Activated CD4-positive, alpha-beta T cell treated with anti-CD3 and anti-CD28 coated beads for 36 hours (primary cell): Measurements from ENCODE around the gene PRKN. TPM values are rescaled to one million over a fixed set of nuclear protein-coding genes. Genes with fewer than 3 reads are reported as not detected.

ENCODE experiments used
- ATAC-seq: fragments of 200-7000 bp; cut with Tn5 transposase; one replicate; pipeline ENCODE4 v1.10.0; 2021; ENCODE audit warnings: mild to moderate bottlenecking, moderate library complexity
- CTCF ChIA-PET: fragments of 350-600 bp; sonication (Branson Sonifier 250); formaldehyde crosslinking; loops from one replicate; lab custom pipeline; 2021; ENCODE audit warnings: antibody characterized with exemption; lab: Charles Lee
- POLR2A ChIA-PET: fragments of 350-600 bp; sonication (Branson Sonifier 250); formaldehyde crosslinking; loops from one replicate; lab custom pipeline; 2021; ENCODE audit warnings: antibody characterized with exemption, inconsistent platforms; lab: Charles Lee
- DNase-seq: peaks from one replicate; pipeline ENCODE4 v3.0.0-alpha.2; 2020
- H3K27ac Mint-ChIP-seq: one replicate; pipeline ENCODE4 v1.8.0; 2021; ENCODE audit warnings: mixed read lengths
- H3K27me3 Mint-ChIP-seq: one replicate; pipeline ENCODE4 v1.8.0; 2021; ENCODE audit warnings: mixed read lengths
- H3K36me3 Mint-ChIP-seq: one replicate; pipeline ENCODE4 v1.8.0; 2021; ENCODE audit warnings: low read depth, mixed read lengths
- H3K4me1 Mint-ChIP-seq: one replicate; pipeline ENCODE4 v1.8.0; 2021; ENCODE audit warnings: mixed read lengths
- H3K4me3 Mint-ChIP-seq: one replicate; pipeline ENCODE4 v1.8.0; 2021; ENCODE audit warnings: mild to moderate bottlenecking, moderate library complexity, mixed read lengths
- H3K9me3 Mint-ChIP-seq: one replicate; pipeline ENCODE4 v1.8.0; 2021; ENCODE audit warnings: low read depth, mixed read lengths
- intact Hi-C, 2 experiments: fragments of 100-400 bp; cut with DNase I in 1 of 2; cut with micrococcal nuclease in 1 of 2; formaldehyde crosslinking; loops; one replicate each; pipeline versions ENCODE4 v1.14.2 to v1.15.1; 2022 to 2024; cut with DNase I, micrococcal nuclease
- total RNA-seq, 2 experiments: library from RNA; stranded (reverse); gene quantifications; one replicate each; pipeline ENCODE4 v1.2.3, GENCODE V29; 2021

Gene PRKN
- total RNA-seq, 2 experiments from 2014 or later = 0.56 to 0.87 TPM

GRCh38 chr6:161489626-161490306, 1237.8 kb downstream of the PRKN start:
- no peak overlapping the region for H3K4me3 Mint-ChIP-seq
- H3K27me3 Mint-ChIP-seq = no peaks in the 10 kb centered on the region
- no peak overlapping the region for H3K27ac Mint-ChIP-seq
- intact Hi-C loops = no loop called here
- H3K4me1 Mint-ChIP-seq = no peaks in the 10 kb centered on the region
- no peaks in the 10 kb centered on the region for H3K36me3 Mint-ChIP-seq
- ATAC-seq = no peak
- H3K9me3 Mint-ChIP-seq = peaks cover 6% of the 10 kb centered on the region
- POLR2A ChIA-PET = no interaction called here
- no peak for DNase-seq
- CTCF ChIA-PET = no interaction called here

GRCh38 chr6:161487694-161488093, 1239.9 kb downstream of the PRKN start:
- H3K4me3 Mint-ChIP-seq = no peak overlapping the region
- no peak overlapping the region for H3K27ac Mint-ChIP-seq
- ChIA-PET POLR2A (no interaction called here), CTCF (no interaction called here)
- H3K36me3 Mint-ChIP-seq = no peaks in the 10 kb centered on the region
- no peaks in the 10 kb centered on the region for H3K27me3 Mint-ChIP-seq
- peaks cover 3% of the 10 kb centered on the region for H3K9me3 Mint-ChIP-seq
- ATAC-seq (no peak), DNase-seq (no peak)
- intact Hi-C loops = no loop called here
- no peaks in the 10 kb centered on the region for H3K4me1 Mint-ChIP-seq

GRCh38 chr6:161487217-161487531, 1240.4 kb downstream of the PRKN start:
- POLR2A ChIA-PET = no interaction called here
- no peaks in the 10 kb centered on the region for H3K27me3 Mint-ChIP-seq

GRCh38 chr6:161486361-161487216, 1241.0 kb downstream of the PRKN start:
- ATAC-seq (no peak), DNase-seq (no peak)
- Mint-ChIP-seq H3K36me3 (no peaks in the 10 kb centered on the region), H3K27ac (no peak overlapping the region), H3K4me1 (no peaks in the 10 kb centered on the region), H3K4me3 (no peak overlapping the region), H3K27me3 (no peaks in the 10 kb centered on the region), H3K9me3 (peaks cover 3% of the 10 kb centered on the region)
- ChIA-PET CTCF (interaction anchor here (0.6 to 0.7 kb wide), 2 partner anchors 25 to 387 kb away, joined by 3 read pairs; no protein-coding TSS in a partner anchor), POLR2A (no interaction called here)
- intact Hi-C loops = no loop called here

More at GRCh38 chr6:161487217-161487531, 1240.4 kb downstream of the PRKN start:
- Mint-ChIP-seq H3K36me3 (no peaks in the 10 kb centered on the region), H3K9me3 (peaks cover 3% of the 10 kb centered on the region), H3K27ac (no peak overlapping the region), H3K4me3 (no peak overlapping the region), H3K4me1 (no peaks in the 10 kb centered on the region)
- CTCF ChIA-PET = interaction anchor here (0.6 kb wide), 1 partner anchor 386 kb away, joined by 3 read pairs; no protein-coding TSS in a partner anchor
- ATAC-seq (no peak), DNase-seq (no peak)
- intact Hi-C loops = no loop called here

- no peak for ATAC-seq
- H3K9me3 Mint-ChIP-seq = no peaks in the 10 kb centered on the region
- no peaks in the 10 kb centered on the region for H3K36me3 Mint-ChIP-seq
- intact Hi-C loops = no loop called here
- H3K4me3 Mint-ChIP-seq = no peak overlapping the region
- H3K27ac Mint-ChIP-seq = no peak overlapping the region
- no peak for DNase-seq
- no peaks in the 10 kb centered on the region for H3K4me1 Mint-ChIP-seq
- no peaks in the 10 kb centered on the region for H3K27me3 Mint-ChIP-seq
- ChIA-PET CTCF (interaction anchor here (0.6 to 1.2 kb wide), 2 partner anchors 64 to 521 kb away, joined by 4 read pairs; no protein-coding TSS in a partner anchor), POLR2A (no interaction called here)
Measured at GRCh38 chr6:161482517-161482858, 1245.1 kb downstream of the PRKN start.

GRCh38 chr6:161481786-161482516, 1245.6 kb downstream of the PRKN start:
- no peaks in the 10 kb centered on the region for H3K27me3 Mint-ChIP-seq
- POLR2A ChIA-PET = no interaction called here
- H3K36me3 Mint-ChIP-seq = no peaks in the 10 kb centered on the region
- no peak for DNase-seq
- CTCF ChIA-PET = interaction anchor here (0.6 kb wide), 1 partner anchor 521 kb away, joined by 4 read pairs; no protein-coding TSS in a partner anchor
- no peak for ATAC-seq
- no peaks in the 10 kb centered on the region for H3K4me1 Mint-ChIP-seq
- no peak overlapping the region for H3K4me3 Mint-ChIP-seq
- intact Hi-C loops = no loop called here
- no peak overlapping the region for H3K27ac Mint-ChIP-seq
- H3K9me3 Mint-ChIP-seq = no peaks in the 10 kb centered on the region

- no peaks in the 10 kb centered on the region for H3K9me3 Mint-ChIP-seq
- no peak overlapping the region for H3K4me3 Mint-ChIP-seq
- no peak overlapping the region for H3K27ac Mint-ChIP-seq
- no peak for ATAC-seq
- intact Hi-C loops = no loop called here
- CTCF ChIA-PET = no interaction called here
- POLR2A ChIA-PET = no interaction called here
- H3K36me3 Mint-ChIP-seq = no peaks in the 10 kb centered on the region
- no peaks in the 10 kb centered on the region for H3K27me3 Mint-ChIP-seq
- no peaks in the 10 kb centered on the region for H3K4me1 Mint-ChIP-seq
- DNase-seq = no peak
Measured at GRCh38 chr6:161480421-161481155, 1247.0 kb downstream of the PRKN start.

GRCh38 chr6:161479376-161479775, 1248.2 kb downstream of the PRKN start:
- ChIA-PET CTCF (no interaction called here), POLR2A (no interaction called here)
- H3K36me3 Mint-ChIP-seq = no peaks in the 10 kb centered on the region
- ATAC-seq (no peak), DNase-seq (no peak)
- no peaks in the 10 kb centered on the region for H3K4me1 Mint-ChIP-seq
- no peaks in the 10 kb centered on the region for H3K9me3 Mint-ChIP-seq
- H3K27ac Mint-ChIP-seq = no peak overlapping the region
- no peak overlapping the region for H3K4me3 Mint-ChIP-seq
- intact Hi-C loops = no loop called here
- H3K27me3 Mint-ChIP-seq = no peaks in the 10 kb centered on the region

GRCh38 chr6:161477876-161478425, 1249.6 kb downstream of the PRKN start:
- Mint-ChIP-seq H3K4me3 (no peak overlapping the region), H3K9me3 (no peaks in the 10 kb centered on the region), H3K36me3 (no peaks in the 10 kb centered on the region), H3K27me3 (no peaks in the 10 kb centered on the region), H3K27ac (no peak overlapping the region), H3K4me1 (no peaks in the 10 kb centered on the region)
- intact Hi-C loops = no loop called here
- POLR2A ChIA-PET = no interaction called here
- ATAC-seq = no peak
- CTCF ChIA-PET = no interaction called here
- no peak for DNase-seq

GRCh38 chr6:161476711-161477110, 1250.9 kb downstream of the PRKN start:
- no peaks in the 10 kb centered on the region for H3K9me3 Mint-ChIP-seq
- no peak overlapping the region for H3K4me3 Mint-ChIP-seq
- H3K27me3 Mint-ChIP-seq = no peaks in the 10 kb centered on the region
- ATAC-seq (no peak), DNase-seq (no peak)
- POLR2A ChIA-PET = no interaction called here
- no peaks in the 10 kb centered on the region for H3K4me1 Mint-ChIP-seq
- H3K27ac Mint-ChIP-seq = no peak overlapping the region
- intact Hi-C loops = no loop called here
- no peaks in the 10 kb centered on the region for H3K36me3 Mint-ChIP-seq
- CTCF ChIA-PET = interaction anchor here (0.8 kb wide), 1 partner anchor 192 kb away, joined by 3 read pairs; no protein-coding TSS in a partner anchor

- H3K4me3 Mint-ChIP-seq = no peak overlapping the region
- H3K9me3 Mint-ChIP-seq = no peaks in the 10 kb centered on the region
- ChIA-PET POLR2A (no interaction called here), CTCF (no interaction called here)
- no peaks in the 10 kb centered on the region for H3K27me3 Mint-ChIP-seq
- intact Hi-C loops = no loop called here
- H3K4me1 Mint-ChIP-seq = no peaks in the 10 kb centered on the region
- DNase-seq (no peak), ATAC-seq (no peak)
- H3K36me3 Mint-ChIP-seq = no peaks in the 10 kb centered on the region
- H3K27ac Mint-ChIP-seq = no peak overlapping the region
Measured at GRCh38 chr6:161465403-161465802, 1262.2 kb downstream of the PRKN start.
